ENCODE results near the gene SLC1A7.

Gene SLC1A7

DNA sequence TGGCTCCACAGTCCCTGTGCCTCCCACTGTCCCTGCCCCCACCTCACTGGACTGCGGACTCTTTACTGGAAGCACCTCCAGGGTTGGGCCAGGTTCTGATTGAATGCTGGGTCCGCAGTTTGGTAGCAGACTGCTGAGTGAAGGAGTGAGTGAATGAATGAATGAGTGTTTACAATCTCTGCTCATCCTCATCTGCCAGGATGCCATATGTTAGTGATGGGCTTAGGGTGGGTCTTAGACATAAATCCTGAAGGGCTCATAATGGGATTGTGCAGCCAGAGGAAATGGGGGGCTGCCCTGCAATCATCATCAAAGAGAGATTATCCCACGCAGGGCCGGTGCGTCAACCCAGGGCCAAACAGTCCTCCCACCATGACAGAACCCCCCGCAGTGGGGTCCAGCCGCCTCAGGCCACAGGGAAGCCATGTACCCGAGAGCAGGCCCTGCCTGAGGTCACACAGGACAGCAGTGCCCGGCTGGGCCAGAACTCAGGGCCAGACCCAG is 26.1 kb downstream of the SLC1A7 start:
- no peak overlapping the region for H3K4me3 ChIP-seq (ENCODE audit: low read depth, low read length)
- DNase-seq (ENCODE audit: low read depth): no peak
- in situ Hi-C loops (cut with HindIII; ENCODE audit: low sequenced_read_pairs): no loop called here
- TF ChIP-seq, protein P1, sequence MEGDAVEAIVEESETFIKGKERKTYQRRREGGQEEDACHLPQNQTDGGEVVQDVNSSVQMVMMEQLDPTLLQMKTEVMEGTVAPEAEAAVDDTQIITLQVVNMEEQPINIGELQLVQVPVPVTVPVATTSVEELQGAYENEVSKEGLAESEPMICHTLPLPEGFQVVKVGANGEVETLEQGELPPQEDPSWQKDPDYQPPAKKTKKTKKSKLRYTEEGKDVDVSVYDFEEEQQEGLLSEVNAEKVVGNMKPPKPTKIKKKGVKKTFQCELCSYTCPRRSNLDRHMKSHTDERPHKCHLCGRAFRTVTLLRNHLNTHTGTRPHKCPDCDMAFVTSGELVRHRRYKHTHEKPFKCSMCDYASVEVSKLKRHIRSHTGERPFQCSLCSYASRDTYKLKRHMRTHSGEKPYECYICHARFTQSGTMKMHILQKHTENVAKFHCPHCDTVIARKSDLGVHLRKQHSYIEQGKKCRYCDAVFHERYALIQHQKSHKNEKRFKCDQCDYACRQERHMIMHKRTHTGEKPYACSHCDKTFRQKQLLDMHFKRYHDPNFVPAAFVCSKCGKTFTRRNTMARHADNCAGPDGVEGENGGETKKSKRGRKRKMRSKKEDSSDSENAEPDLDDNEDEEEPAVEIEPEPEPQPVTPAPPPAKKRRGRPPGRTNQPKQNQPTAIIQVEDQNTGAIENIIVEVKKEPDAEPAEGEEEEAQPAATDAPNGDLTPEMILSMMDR (IDR thresholded peaks at IDR 0.05; ENCODE audit: low read depth, low read length, missing control alignments): no peak

DNA sequence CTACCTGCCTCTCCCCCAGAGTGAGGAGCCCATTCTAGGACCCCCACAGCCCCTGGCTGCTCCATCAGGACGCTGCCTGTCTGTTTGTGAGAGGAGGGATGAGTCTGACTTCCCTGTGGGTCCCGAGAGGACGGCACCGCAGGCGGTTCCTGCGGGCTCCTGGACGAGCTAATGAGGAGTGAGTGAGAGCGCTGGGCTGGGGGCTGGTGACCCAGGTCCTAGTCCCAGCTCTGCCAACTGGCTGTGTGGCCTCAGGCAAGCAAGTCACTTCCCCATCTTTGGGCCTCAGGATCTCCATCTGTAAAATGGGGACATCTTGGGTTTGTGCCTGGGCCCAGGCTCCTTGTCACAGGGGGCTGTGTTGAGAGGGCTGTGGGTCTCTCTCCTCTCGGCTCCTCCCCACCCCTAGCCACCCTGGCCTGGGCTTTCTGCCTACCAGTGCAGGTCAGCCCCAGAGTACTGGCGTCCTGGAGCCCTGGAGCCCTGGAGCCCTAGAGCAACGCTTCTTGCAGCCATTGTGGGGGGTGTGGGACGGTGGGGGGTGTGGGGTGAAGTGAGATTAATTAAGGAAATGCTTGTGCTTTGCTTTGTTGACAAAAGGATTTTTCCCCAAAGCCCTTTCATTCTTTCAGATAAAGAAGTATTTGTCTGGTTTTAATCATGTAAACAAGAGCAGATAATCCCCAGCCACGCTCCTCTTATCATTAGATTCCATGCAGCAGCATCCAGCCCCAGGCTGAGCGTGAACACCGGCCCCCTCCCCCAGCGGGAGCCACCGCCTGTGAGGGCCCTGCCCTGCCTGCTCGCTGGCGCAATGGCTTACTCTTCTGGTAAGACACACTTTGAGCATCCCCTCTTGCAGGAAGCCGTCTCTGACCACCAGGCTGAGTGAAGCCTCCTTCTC is 26.8 kb downstream of the SLC1A7 start:
- TF ChIP-seq, protein P1 (IDR thresholded peaks at IDR 0.05; ENCODE audit: low read depth, low read length, missing control alignments): no peak
- no peak for DNase-seq (ENCODE audit: low read depth)
- in situ Hi-C loops (cut with HindIII; ENCODE audit: low sequenced_read_pairs): no loop called here
- H3K4me3 ChIP-seq (ENCODE audit: low read depth, low read length): no peak overlapping the region

DNA sequence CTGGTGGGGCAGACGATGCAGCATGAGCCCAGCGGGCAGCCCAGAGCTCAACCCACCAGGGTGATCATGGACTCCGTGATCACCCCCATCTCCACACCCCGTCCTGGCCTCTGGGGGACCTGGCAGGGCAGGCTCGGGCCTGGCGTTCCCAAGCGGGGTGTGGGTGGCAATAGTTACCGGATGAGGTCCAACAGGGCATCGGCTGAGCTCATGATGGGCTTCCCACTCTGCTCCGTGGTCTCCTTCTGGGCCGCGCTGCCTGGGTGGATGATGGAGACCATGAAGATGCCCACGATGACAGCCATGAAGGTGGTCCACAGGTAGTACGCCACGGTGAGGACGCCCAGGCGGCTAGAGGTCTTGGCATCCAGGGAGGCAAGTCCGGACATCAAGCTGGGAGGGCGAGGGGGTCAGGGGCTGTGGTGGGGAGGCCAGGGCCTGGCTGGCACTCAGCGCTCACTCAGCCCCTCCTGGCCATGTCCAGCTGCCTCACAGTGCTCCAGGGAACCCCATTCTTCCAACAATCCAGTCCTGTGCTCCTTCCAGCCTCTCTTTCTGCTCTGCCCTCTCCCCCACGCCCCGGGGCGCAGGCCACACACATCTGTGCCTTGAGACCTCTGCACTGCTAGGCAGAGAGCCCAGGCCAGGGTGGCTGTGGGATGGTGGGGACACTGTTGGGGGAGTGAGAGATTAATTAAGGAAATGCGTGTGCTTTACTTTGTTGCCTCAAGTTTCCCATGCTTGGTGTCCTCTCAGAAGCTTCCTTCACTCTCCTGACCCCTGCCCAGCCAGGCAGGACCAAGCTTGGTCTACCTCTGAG is 27.6 kb downstream of the SLC1A7 start:
- in situ Hi-C loops (cut with HindIII; ENCODE audit: low sequenced_read_pairs): no loop called here
- no peak overlapping the region for H3K4me3 ChIP-seq (ENCODE audit: low read depth, low read length)
- no peak for DNase-seq (ENCODE audit: low read depth)
- TF ChIP-seq, protein P1 (IDR thresholded peaks at IDR 0.05; ENCODE audit: low read depth, low read length, missing control alignments): no peak

DNA sequence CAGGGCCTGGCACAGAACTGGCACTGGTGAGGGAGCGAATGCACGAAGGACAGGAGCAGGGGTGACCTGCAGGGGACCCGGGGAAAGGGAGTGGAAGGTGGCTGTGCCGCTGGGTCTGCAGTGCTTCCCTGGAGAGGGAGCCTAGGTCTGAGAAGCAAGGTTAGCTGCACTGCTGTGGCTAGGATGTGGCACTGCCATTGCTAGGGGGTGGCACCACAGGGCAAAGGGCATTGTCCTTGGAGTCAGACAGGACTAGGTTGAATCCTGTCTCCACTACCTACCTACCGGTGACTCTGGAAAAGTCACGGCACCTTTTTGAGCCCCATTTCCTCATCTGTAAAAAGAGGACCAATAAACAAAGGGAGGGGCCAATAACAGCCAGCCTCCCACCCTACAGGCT is 28.3 kb downstream of the SLC1A7 start:
- DNase-seq (ENCODE audit: low read depth): no peak
- TF ChIP-seq, protein P1 (IDR thresholded peaks at IDR 0.05; ENCODE audit: low read depth, low read length, missing control alignments): no peak
- in situ Hi-C loops (cut with HindIII; ENCODE audit: low sequenced_read_pairs): no loop called here
- no peak overlapping the region for H3K4me3 ChIP-seq (ENCODE audit: low read depth, low read length)

DNA sequence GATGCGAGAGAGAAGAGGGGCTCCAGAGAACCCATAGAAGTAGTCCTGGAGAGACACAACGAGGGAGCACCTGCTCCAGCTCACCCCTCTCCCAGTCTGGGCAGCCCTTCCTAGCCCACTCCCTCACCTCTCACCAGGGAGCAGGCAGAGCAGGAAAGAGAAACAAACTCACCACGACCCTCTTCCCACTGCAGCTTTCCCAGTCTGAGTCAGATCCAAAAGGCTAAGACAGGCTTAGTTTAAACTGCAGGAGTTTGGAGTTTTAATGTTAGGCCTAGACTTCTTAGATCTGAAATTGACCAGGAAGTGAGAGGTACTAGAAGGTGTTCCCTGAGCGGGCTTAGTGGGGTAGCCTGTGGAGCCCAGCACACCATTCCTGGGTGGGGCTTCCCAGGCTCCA is 29.6 kb downstream of the SLC1A7 start:
- in situ Hi-C loops (cut with HindIII; ENCODE audit: low sequenced_read_pairs): no loop called here
- TF ChIP-seq, protein P1 (IDR thresholded peaks at IDR 0.05; ENCODE audit: low read depth, low read length, missing control alignments): no peak
- H3K4me3 ChIP-seq (ENCODE audit: low read depth, low read length): no peak overlapping the region
- DNase-seq (ENCODE audit: low read depth): no peak

DNA sequence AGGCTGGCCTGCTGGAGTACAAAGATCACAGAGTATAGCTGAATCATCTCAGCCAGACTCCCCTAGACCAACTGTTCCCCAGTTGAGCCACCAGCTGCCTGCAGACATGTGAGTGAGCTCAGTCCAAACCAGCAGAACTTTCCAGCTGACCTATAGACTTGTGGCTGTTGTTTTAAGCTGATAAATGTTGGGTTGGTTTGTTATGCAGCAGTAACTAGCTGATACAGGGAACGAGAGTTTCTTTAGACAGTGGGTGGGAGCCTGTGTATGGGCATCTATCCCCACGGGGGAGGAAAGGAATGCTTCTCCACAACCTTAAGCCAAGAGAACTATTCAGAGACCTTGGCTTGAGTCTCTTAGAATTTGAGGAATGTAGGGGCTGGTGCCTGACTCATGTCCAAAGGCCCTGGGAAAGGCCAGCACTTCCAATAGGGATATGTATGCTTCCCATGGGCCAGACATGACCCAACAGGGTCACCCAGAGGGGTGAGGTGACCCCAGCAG is 30.1 kb downstream of the SLC1A7 start:
- no peak for DNase-seq (ENCODE audit: low read depth)
- TF ChIP-seq, protein P1 (IDR thresholded peaks at IDR 0.05; ENCODE audit: low read depth, low read length, missing control alignments): no peak
- in situ Hi-C loops (cut with HindIII; ENCODE audit: low sequenced_read_pairs): no loop called here
- H3K4me3 ChIP-seq (ENCODE audit: low read depth, low read length): no peak overlapping the region
